WTC11 (cell line): ENCODE results near the gene ADAM12. TPM values are rescaled to one million over a fixed set of nuclear protein-coding genes. Genes with fewer than 3 reads are reported as not detected.

Source experiments
- ATAC-seq: fragments of 200-7000 bp; cut with Tn5 transposase; 2 replicates; pipeline ENCODE4 v1.10.0; 2021; ENCODE audit warnings: mild to moderate bottlenecking, moderate library complexity
- CTCF ChIA-PET: fragments of 300-600 bp; sonication (Branson Sonifier 250); formaldehyde crosslinking; loops from one replicate; lab custom pipeline; 2021; ENCODE audit warnings: antibody characterized with exemption; lab: Charles Lee
- POLR2A ChIA-PET: fragments of 350-600 bp; sonication (Branson Sonifier 250); formaldehyde crosslinking; loops from one replicate; lab custom pipeline; 2021; ENCODE audit warnings: antibody characterized with exemption; lab: Charles Lee
- DNase-seq: peaks from one replicate; pipeline ENCODE4 v3.0.0; 2021; ENCODE audit warnings: low spot score
- H3K27ac Mint-ChIP-seq: 2 replicates; pipeline ENCODE4 v1.8.0; 2021; ENCODE audit warnings: mixed read lengths
- H3K27me3 Mint-ChIP-seq: 2 replicates; pipeline ENCODE4 v1.8.0; 2021; ENCODE audit warnings: low read depth, mild to moderate bottlenecking, moderate library complexity, mixed read lengths
- H3K36me3 Mint-ChIP-seq: 2 replicates; pipeline ENCODE4 v1.8.0; 2021; ENCODE audit warnings: mixed read lengths
- H3K4me1 Mint-ChIP-seq: 2 replicates; pipeline ENCODE4 v1.8.0; 2022; ENCODE audit warnings: mixed read lengths
- H3K4me3 Mint-ChIP-seq: 2 replicates; pipeline ENCODE4 v1.8.0; 2021; ENCODE audit warnings: mild to moderate bottlenecking, moderate library complexity, mixed read lengths
- H3K9me3 Mint-ChIP-seq: 2 replicates; pipeline ENCODE4 v1.8.0; 2021; ENCODE audit warnings: mixed read lengths
- AR ChIP-seq: fragments of 250-450 bp; sonication (Bioruptor Pico); IDR thresholded peaks from 2 replicates; pipeline ENCODE4 v1.9.0; 2021; ENCODE audit warnings: mild to moderate bottlenecking
- ATF6 ChIP-seq: sonication (generic); formaldehyde crosslinking; IDR thresholded peaks from 2 replicates; pipeline ENCODE4 v1.8.1; 2023; ENCODE audit warnings: mild to moderate bottlenecking, missing genetic modification reagents
- CREB1 ChIP-seq: sonication (generic); formaldehyde crosslinking; IDR thresholded peaks from 2 replicates; pipeline ENCODE4 v1.8.0; 2023; ENCODE audit warnings: mild to moderate bottlenecking, missing genetic modification reagents
- IRF1 ChIP-seq: sonication (generic); formaldehyde crosslinking; IDR thresholded peaks from 2 replicates; pipeline ENCODE4 v1.8.0; 2023; ENCODE audit warnings: missing genetic modification reagents
- JAZF1 ChIP-seq: fragments of 250-450 bp; sonication (Bioruptor Pico); IDR thresholded peaks from 2 replicates; pipeline ENCODE4 v1.9.0; 2021; ENCODE audit warnings: moderate library complexity, mild to moderate bottlenecking, inconsistent platforms
- KAT7 ChIP-seq: sonication (generic); formaldehyde crosslinking; IDR thresholded peaks from 2 replicates; pipeline ENCODE4 v1.8.1; 2023; ENCODE audit warnings: missing genetic modification reagents, mild to moderate bottlenecking, borderline replicate concordance
- NR2C2 ChIP-seq: sonication (generic); formaldehyde crosslinking; IDR thresholded peaks from 2 replicates; pipeline ENCODE4 v1.8.0; 2022; ENCODE audit warnings: mild to moderate bottlenecking, missing genetic modification reagents
- PREB ChIP-seq: sonication (generic); formaldehyde crosslinking; IDR thresholded peaks from 2 replicates; pipeline ENCODE4 v1.8.1; 2022; ENCODE audit warnings: mild to moderate bottlenecking, missing genetic modification reagents, moderate library complexity, borderline replicate concordance
- PRRX2 ChIP-seq: fragments of 250-450 bp; sonication (Bioruptor Pico); IDR thresholded peaks from 2 replicates; pipeline ENCODE4 v1.8.0; 2021; ENCODE audit warnings: mild to moderate bottlenecking
- ZNF263 ChIP-seq: sonication (generic); formaldehyde crosslinking; IDR thresholded peaks from 2 replicates; pipeline ENCODE4 v1.8.1; 2022; ENCODE audit warnings: low read depth, mild to moderate bottlenecking, moderate library complexity, missing genetic modification reagents
- total RNA-seq: library from RNA; stranded (reverse); gene quantifications from 3 replicates; pipeline ENCODE4 v1.2.3, GENCODE V29; 2021
- TF ChIP-seq, protein P1 (sequence below): sonication (generic); formaldehyde crosslinking; IDR thresholded peaks from 2 replicates; pipeline ENCODE4 v1.8.0; 2023; ENCODE audit warnings: missing genetic modification reagents, mild to moderate bottlenecking, borderline replicate concordance
- TF ChIP-seq, protein P2 (sequence below): sonication (generic); formaldehyde crosslinking; IDR thresholded peaks from 2 replicates; pipeline ENCODE4 v1.8.1; 2023; ENCODE audit warnings: mild to moderate bottlenecking, missing genetic modification reagents, moderate library complexity
- TF ChIP-seq, protein P3 (sequence below): fragments of 200-600 bp; IDR thresholded peaks from 2 replicates; pipeline ENCODE4 v1.8.0; 2022; ENCODE audit warnings: antibody characterized with exemption
- TF ChIP-seq, protein P4 (sequence below): sonication (generic); formaldehyde crosslinking; IDR thresholded peaks from 2 replicates; pipeline ENCODE4 v1.8.0; 2023; ENCODE audit warnings: mild to moderate bottlenecking, missing genetic modification reagents
- TF ChIP-seq, protein P5 (sequence below): sonication (generic); formaldehyde crosslinking; IDR thresholded peaks from 2 replicates; pipeline ENCODE4 v1.8.0; 2022; ENCODE audit warnings: mild to moderate bottlenecking, missing genetic modification reagents

ADAM12 gene
- total RNA-seq, 1 experiment from 2014 or later, result 0.22 TPM

- TF ChIP-seq, protein P1, sequence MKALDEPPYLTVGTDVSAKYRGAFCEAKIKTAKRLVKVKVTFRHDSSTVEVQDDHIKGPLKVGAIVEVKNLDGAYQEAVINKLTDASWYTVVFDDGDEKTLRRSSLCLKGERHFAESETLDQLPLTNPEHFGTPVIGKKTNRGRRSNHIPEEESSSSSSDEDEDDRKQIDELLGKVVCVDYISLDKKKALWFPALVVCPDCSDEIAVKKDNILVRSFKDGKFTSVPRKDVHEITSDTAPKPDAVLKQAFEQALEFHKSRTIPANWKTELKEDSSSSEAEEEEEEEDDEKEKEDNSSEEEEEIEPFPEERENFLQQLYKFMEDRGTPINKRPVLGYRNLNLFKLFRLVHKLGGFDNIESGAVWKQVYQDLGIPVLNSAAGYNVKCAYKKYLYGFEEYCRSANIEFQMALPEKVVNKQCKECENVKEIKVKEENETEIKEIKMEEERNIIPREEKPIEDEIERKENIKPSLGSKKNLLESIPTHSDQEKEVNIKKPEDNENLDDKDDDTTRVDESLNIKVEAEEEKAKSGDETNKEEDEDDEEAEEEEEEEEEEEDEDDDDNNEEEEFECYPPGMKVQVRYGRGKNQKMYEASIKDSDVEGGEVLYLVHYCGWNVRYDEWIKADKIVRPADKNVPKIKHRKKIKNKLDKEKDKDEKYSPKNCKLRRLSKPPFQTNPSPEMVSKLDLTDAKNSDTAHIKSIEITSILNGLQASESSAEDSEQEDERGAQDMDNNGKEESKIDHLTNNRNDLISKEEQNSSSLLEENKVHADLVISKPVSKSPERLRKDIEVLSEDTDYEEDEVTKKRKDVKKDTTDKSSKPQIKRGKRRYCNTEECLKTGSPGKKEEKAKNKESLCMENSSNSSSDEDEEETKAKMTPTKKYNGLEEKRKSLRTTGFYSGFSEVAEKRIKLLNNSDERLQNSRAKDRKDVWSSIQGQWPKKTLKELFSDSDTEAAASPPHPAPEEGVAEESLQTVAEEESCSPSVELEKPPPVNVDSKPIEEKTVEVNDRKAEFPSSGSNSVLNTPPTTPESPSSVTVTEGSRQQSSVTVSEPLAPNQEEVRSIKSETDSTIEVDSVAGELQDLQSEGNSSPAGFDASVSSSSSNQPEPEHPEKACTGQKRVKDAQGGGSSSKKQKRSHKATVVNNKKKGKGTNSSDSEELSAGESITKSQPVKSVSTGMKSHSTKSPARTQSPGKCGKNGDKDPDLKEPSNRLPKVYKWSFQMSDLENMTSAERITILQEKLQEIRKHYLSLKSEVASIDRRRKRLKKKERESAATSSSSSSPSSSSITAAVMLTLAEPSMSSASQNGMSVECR (CRISPR knock-in tag), result no peak
- TF ChIP-seq PRRX2 (CRISPR knock-in tag) (no peak), NR2C2 (CRISPR knock-in tag) (no peak)
- TF ChIP-seq, protein P2, sequence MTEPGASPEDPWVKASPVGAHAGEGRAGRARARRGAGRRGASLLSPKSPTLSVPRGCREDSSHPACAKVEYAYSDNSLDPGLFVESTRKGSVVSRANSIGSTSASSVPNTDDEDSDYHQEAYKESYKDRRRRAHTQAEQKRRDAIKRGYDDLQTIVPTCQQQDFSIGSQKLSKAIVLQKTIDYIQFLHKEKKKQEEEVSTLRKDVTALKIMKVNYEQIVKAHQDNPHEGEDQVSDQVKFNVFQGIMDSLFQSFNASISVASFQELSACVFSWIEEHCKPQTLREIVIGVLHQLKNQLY (CRISPR knock-in tag), result no peak
Observed at GRCh38 chr10:126423732-126424491, 35.6 kb upstream of the ADAM12 start (continued).

- Mint-ChIP-seq H3K9me3 (peaks cover 20% of the 10 kb centered on the region), H3K4me3 (no peak overlapping the region), H3K4me1 (peaks cover 13% of the 10 kb centered on the region), H3K27ac (no peak overlapping the region), H3K27me3 (no peaks in the 10 kb centered on the region; the same call in 1 of the 2 replicates), H3K36me3 (peaks cover 13% of the 10 kb centered on the region)
- ChIA-PET CTCF (no interaction called here), POLR2A (no interaction called here)
- no peak for ATAC-seq
- no peak for DNase-seq
- TF ChIP-seq, protein P3, sequence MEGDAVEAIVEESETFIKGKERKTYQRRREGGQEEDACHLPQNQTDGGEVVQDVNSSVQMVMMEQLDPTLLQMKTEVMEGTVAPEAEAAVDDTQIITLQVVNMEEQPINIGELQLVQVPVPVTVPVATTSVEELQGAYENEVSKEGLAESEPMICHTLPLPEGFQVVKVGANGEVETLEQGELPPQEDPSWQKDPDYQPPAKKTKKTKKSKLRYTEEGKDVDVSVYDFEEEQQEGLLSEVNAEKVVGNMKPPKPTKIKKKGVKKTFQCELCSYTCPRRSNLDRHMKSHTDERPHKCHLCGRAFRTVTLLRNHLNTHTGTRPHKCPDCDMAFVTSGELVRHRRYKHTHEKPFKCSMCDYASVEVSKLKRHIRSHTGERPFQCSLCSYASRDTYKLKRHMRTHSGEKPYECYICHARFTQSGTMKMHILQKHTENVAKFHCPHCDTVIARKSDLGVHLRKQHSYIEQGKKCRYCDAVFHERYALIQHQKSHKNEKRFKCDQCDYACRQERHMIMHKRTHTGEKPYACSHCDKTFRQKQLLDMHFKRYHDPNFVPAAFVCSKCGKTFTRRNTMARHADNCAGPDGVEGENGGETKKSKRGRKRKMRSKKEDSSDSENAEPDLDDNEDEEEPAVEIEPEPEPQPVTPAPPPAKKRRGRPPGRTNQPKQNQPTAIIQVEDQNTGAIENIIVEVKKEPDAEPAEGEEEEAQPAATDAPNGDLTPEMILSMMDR, result no peak
- no peak for TF ChIP-seq IRF1
- no peak for TF ChIP-seq JAZF1
- no peak for TF ChIP-seq ATF6
- no peak for TF ChIP-seq KAT7 (CRISPR knock-in tag)
- TF ChIP-seq CREB1 (CRISPR knock-in tag), result no peak
- TF ChIP-seq ZNF263 (CRISPR knock-in tag), result no peak
- no peak for TF ChIP-seq PREB (CRISPR knock-in tag)
- TF ChIP-seq, protein P4, sequence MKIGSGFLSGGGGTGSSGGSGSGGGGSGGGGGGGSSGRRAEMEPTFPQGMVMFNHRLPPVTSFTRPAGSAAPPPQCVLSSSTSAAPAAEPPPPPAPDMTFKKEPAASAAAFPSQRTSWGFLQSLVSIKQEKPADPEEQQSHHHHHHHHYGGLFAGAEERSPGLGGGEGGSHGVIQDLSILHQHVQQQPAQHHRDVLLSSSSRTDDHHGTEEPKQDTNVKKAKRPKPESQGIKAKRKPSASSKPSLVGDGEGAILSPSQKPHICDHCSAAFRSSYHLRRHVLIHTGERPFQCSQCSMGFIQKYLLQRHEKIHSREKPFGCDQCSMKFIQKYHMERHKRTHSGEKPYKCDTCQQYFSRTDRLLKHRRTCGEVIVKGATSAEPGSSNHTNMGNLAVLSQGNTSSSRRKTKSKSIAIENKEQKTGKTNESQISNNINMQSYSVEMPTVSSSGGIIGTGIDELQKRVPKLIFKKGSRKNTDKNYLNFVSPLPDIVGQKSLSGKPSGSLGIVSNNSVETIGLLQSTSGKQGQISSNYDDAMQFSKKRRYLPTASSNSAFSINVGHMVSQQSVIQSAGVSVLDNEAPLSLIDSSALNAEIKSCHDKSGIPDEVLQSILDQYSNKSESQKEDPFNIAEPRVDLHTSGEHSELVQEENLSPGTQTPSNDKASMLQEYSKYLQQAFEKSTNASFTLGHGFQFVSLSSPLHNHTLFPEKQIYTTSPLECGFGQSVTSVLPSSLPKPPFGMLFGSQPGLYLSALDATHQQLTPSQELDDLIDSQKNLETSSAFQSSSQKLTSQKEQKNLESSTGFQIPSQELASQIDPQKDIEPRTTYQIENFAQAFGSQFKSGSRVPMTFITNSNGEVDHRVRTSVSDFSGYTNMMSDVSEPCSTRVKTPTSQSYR (CRISPR knock-in tag), result no peak
- TF ChIP-seq, protein P5, sequence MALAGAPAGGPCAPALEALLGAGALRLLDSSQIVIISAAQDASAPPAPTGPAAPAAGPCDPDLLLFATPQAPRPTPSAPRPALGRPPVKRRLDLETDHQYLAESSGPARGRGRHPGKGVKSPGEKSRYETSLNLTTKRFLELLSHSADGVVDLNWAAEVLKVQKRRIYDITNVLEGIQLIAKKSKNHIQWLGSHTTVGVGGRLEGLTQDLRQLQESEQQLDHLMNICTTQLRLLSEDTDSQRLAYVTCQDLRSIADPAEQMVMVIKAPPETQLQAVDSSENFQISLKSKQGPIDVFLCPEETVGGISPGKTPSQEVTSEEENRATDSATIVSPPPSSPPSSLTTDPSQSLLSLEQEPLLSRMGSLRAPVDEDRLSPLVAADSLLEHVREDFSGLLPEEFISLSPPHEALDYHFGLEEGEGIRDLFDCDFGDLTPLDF (CRISPR knock-in tag), result no peak
- TF ChIP-seq AR (CRISPR knock-in tag), result no peak
Observed at GRCh38 chr10:126422567-126422966, 34.3 kb upstream of the ADAM12 start.
